Neural cell (in vitro differentiated cells): ENCODE measurements around the gene LRRC72.

Experiments
- EZH2 ChIP-seq: fragments of 200-600, 300-800 bp; shearing (Covaris generic), sonication (generic); IDR thresholded peaks from 2 replicates; pipeline ENCODE4 v1.6.1; 2014; ENCODE audit warnings: antibody characterized with exemption, low read length, borderline replicate concordance, mild to moderate bottlenecking; ENCODE audit not compliant: insufficient read depth, poor library complexity, severe bottlenecking
- POLR2AphosphoS5 ChIP-seq: IDR thresholded peaks from 2 replicates; pipeline ENCODE4 v1.6.1; 2012
- TF ChIP-seq, protein P1 (sequence below): fragments of 450-650 bp; IDR thresholded peaks from 2 replicates; pipeline ENCODE4 v1.5.1; 2014; ENCODE audit warnings: antibody characterized with exemption, mild to moderate bottlenecking, moderate library complexity; ENCODE audit not compliant: poor library complexity, severe bottlenecking

DNA sequence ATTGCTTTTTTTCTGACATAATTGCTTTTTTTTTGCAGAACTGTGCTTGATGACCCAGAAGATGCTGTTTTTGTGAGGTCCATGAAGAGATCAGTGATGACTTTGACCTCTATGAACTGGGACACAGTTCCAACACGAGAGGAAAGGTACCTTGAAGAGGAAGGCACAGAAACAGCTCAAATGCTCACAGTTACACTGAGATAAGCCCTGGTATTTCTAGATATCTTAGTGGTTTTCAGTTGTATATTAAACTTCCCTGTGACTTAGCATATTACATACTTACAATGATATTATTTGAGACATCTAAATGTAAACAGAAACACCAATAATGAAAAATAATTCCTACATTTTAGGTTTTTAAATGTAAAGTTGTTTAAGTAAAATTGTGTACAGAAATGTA lies 54.7 kb downstream of the LRRC72 start:
- TF ChIP-seq, protein P1, sequence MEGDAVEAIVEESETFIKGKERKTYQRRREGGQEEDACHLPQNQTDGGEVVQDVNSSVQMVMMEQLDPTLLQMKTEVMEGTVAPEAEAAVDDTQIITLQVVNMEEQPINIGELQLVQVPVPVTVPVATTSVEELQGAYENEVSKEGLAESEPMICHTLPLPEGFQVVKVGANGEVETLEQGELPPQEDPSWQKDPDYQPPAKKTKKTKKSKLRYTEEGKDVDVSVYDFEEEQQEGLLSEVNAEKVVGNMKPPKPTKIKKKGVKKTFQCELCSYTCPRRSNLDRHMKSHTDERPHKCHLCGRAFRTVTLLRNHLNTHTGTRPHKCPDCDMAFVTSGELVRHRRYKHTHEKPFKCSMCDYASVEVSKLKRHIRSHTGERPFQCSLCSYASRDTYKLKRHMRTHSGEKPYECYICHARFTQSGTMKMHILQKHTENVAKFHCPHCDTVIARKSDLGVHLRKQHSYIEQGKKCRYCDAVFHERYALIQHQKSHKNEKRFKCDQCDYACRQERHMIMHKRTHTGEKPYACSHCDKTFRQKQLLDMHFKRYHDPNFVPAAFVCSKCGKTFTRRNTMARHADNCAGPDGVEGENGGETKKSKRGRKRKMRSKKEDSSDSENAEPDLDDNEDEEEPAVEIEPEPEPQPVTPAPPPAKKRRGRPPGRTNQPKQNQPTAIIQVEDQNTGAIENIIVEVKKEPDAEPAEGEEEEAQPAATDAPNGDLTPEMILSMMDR: no peak
- TF ChIP-seq EZH2 (no peak), POLR2AphosphoS5 (no peak)
